Measurements from ENCODE around the gene HOXA7. TPM values are rescaled to one million over a fixed set of nuclear protein-coding genes. Genes with fewer than 3 reads are reported as not detected.

The HOXA7 gene
- total RNA-seq, 3 donors from 2014 or later: 17.1 to 29.8 (median 27.9) TPM

DNA sequence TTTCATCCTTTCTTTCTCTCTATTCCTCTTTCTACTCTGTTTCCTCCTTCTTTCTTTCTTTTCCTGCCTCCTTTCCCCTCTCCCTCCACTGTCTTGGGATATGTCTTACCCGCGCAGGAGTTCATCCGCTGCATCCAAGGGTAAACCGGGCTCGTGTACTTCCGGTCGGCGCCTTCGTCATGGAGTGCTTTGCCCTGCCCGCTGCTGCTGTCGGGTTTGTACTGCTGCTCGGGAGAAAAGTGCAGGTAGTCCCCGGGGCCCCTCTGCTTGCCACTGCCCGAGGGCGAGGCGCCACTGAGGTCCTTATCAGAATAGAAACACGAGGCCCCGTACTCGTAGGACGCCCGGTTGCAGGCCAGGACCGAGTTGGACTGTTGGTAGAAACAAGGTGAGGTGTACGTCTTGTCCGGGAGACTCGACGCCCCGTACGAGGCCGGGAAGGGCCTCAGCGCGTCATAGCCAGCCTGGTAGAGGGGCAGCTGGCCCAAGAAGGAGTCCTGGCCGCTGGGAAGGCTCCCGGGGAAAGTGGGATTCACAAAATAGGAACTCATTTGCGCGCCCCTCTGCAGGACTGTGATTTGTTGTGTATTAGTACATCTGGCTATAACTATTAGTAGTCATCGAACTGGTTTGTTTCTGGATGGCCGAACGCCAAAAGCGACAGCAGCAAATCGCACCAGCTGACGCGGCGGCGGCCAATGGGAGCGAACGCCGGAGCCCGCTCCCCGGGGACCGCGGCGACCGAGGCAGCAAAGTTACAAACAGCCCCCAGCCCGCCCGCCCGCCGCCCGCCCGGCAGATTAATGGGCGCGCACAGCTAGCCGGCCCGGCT is 9.1 kb downstream of the HOXA7 start, which contains the start of gene HOXA6:
TSS of gene HOXA6 (minus strand) at position 576 of the 832 bp plus-strand sequence. CDS start at position 551, 25 bp downstream.
- peak; percentile 73 to 84 (median 79) for DNase-seq
- Histone ChIP-seq H3K9me3 (no peaks in the 10 kb centered on the region), H3K36me3 (ENCODE audit: low read depth) (no peaks in the 10 kb centered on the region), H3K4me3 (peak within 1 kb of the TSS; percentile 15), H3K4me1 (ENCODE audit: low read depth) (peaks cover 26% of the 10 kb centered on the region)
- peak; percentile 1 for ATAC-seq
- intact Hi-C loops (cut with DNase I, micrococcal nuclease): loop anchor here in 1 of 2 donors (5.0 kb wide), 1 partner anchor 465 kb away; no protein-coding TSS in a partner anchor
- TF ChIP-seq CTCF (IDR thresholded peaks at IDR 0.05): no peak

DNA sequence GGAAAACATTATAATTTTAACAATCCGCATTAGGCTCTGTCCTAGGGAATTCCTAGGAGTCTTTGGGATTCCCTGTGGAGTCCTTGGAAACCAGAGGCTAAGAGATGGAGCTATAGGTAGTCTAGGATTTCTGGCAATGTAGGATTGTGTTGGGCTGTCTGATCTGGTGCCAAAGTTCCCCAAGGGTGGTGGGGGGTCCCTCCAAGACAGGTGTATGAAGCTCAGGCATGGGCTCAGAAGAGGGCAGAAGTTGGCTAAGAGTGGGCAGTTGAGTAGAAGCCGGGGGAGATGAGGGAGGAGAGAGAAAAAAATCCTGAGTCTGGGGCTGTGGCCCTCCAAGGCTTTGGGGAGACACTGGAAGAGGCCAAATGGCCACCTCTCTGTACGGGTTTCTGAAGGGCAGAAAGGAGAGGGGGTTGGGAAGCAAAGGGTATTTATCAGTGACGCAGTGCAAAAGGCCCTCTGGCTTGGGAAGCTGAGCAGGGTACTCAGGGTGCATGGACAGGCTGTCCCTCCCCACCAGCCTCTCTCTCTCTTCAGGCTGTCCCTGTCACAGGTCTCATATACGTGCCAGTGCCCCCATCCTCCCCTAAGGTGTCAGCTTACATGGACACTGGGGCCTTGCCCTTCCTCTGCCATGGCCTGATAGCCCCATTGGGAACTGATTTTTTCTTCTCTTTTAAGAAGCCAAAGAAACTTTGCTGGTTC is 9.8 kb downstream of the HOXA7 start:
- TF ChIP-seq CTCF (IDR thresholded peaks at IDR 0.05): no peak
- intact Hi-C loops (cut with DNase I, micrococcal nuclease): loop anchor here in 1 of 2 donors (5.0 kb wide), 1 partner anchor 464 kb away; no protein-coding TSS in a partner anchor
- ATAC-seq (no peak), DNase-seq (peak in 2 of 3 donors; percentile 20 to 47)
- Histone ChIP-seq H3K36me3 (ENCODE audit: low read depth) (no peaks in the 10 kb centered on the region), H3K9me3 (no peaks in the 10 kb centered on the region), H3K4me3 (no peak overlapping the region), H3K4me1 (ENCODE audit: low read depth) (peaks cover 26% of the 10 kb centered on the region)

DNA sequence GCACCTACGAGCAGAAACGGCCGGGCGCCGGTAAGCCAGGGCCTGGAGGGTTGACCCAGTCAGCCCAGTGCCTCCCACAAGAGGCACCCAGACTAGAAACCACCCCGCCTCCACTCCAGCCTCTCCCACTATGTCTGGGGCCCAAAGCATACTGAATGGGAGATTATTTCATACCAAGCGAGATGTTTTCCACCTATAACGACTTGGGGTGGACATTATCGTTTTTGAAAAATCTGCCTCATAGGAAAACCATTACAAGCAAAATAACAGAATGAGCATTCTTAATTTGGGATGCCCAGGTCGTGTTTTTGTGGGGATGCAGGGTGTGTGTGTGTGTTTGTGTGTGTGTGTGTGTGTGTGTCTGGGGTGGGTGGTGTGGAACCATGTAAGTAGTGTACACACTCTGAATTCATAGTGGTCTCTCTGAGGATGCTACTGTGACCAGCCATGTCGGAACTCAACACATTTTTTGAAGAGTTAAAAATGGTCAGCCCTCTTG is 10.5 kb downstream of the HOXA7 start:
- no peak for TF ChIP-seq CTCF (IDR thresholded peaks at IDR 0.05)
- no peaks in the 10 kb centered on the region for H3K36me3 ChIP-seq (ENCODE audit: low read depth)
- no peaks in the 10 kb centered on the region for H3K9me3 ChIP-seq
- peak in 2 of 3 donors; percentile 7 to 16 for DNase-seq
- no peak overlapping the region for H3K4me3 ChIP-seq
- H3K4me1 ChIP-seq (ENCODE audit: low read depth): peaks cover 31% of the 10 kb centered on the region
- intact Hi-C loops (cut with DNase I, micrococcal nuclease): loop anchor here in 1 of 2 donors (5.0 kb wide), 1 partner anchor 464 kb away; no protein-coding TSS in a partner anchor
- ATAC-seq: no peak

DNA sequence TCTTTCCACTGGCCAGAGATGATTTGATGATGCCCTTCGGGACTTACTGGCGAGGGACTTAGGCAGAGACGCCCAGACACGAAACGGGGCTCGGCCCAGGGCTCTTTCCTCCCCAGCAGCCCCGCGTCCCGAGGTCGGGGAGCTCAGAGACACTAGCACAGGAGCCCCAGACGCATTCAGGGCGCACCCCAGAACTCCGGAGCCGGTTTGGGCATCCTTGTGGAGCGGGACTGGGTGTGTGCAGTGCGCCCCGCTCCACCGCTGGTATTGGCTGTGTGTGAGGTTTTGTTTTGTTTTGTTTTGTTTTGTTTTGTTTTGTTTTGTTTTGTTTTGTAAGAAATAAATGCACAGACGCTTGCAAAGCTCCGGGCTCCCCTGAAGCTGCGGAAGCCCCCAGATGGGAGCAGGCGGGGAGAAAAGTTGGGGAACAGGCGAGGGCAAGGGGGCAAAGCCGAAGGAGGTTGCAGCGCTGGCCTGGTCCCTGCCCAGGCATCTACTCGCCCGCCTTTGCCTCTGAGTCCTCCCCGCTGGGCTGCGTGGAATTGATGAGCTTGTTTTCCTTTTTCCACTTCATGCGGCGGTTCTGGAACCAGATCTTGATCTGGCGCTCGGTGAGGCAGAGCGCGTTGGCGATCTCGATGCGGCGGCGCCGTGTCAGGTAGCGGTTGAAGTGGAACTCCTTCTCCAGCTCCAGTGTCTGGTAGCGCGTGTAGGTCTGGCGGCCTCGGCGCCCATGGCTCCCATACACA is 11.1 kb downstream of the HOXA7 start:
- Histone ChIP-seq H3K4me3 (no peak overlapping the region), H3K4me1 (ENCODE audit: low read depth) (peaks cover 32% of the 10 kb centered on the region), H3K36me3 (ENCODE audit: low read depth) (no peaks in the 10 kb centered on the region), H3K9me3 (no peaks in the 10 kb centered on the region)
- DNase-seq (peak in 2 of 3 donors; percentile 42 to 61), ATAC-seq (no peak)
- intact Hi-C loops (cut with DNase I, micrococcal nuclease): loop anchor here in 1 of 2 donors (5.0 kb wide), 1 partner anchor 463 kb away; no protein-coding TSS in a partner anchor
- TF ChIP-seq CTCF (IDR thresholded peaks at IDR 0.05): no peak

GRCh38 chr7:27144781-27145164 is 11.7 kb downstream of the HOXA7 start:
- DNase-seq (peak in 1 of 3 donors; percentile 59), ATAC-seq (no peak)
- intact Hi-C loops (cut with DNase I, micrococcal nuclease): loop anchor here in 1 of 2 donors (5.0 kb wide), 2 partner anchors 287 to 462 kb away; no protein-coding TSS in a partner anchor
- no peak for TF ChIP-seq CTCF (IDR thresholded peaks at IDR 0.05)
- Histone ChIP-seq H3K36me3 (ENCODE audit: low read depth) (no peaks in the 10 kb centered on the region), H3K9me3 (no peaks in the 10 kb centered on the region), H3K4me1 (ENCODE audit: low read depth) (peaks cover 32% of the 10 kb centered on the region), H3K4me3 (no peak overlapping the region)
